BJ (cell line): ENCODE data around the gene ASL. TPM values are rescaled to one million over a fixed set of nuclear protein-coding genes. Genes with fewer than 3 reads are reported as not detected.
A peak's percentile ranks its signal among the peaks of the same experiment; 100 is the strongest.
"Not testable (repeated sequence)": the region's sequence is repeated elsewhere in the genome, so short reads cannot be mapped to it uniquely, and the experiment has no call there.

Source experiments
- CTCF ChIA-PET: fragments of 350-600 bp; formaldehyde crosslinking; extraction: SDS; loops from one replicate; lab custom pipeline; 2021; ENCODE audit warnings: antibody characterized with exemption, inconsistent platforms; lab: Yijun Ruan, JAX
- POLR2A ChIA-PET: fragments of 300-600 bp; sonication (Branson Sonifier 250); formaldehyde crosslinking; extraction: SDS; loops from one replicate; lab custom pipeline; 2021; ENCODE audit warnings: antibody characterized with exemption; lab: Charles Lee
- DNase-seq: peaks from one replicate; pipeline ENCODE4 v3.0.0-alpha.2; 2011; ENCODE audit warnings: low read depth
- H3K27me3 ChIP-seq: 2 replicates; pipeline ENCODE4 v1.6.0; 2011; ENCODE audit warnings: low read length; ENCODE audit not compliant: control insufficient read depth, insufficient read depth
- H3K36me3 ChIP-seq: 2 replicates; pipeline ENCODE4 v1.5.1; 2011; ENCODE audit warnings: low read length; ENCODE audit not compliant: control insufficient read depth, insufficient read depth
- H3K4me3 ChIP-seq: 2 replicates; pipeline ENCODE4 v1.5.1; 2011; ENCODE audit warnings: low read depth, mild to moderate bottlenecking, control low read depth, low read length
- polyA minus RNA-seq: library from RNA; depleted of rRNA, polyadenylated mRNA; stranded (reverse); fragments of >200 nt; gene quantifications from 2 replicates; pipeline ENCODE4 v1.2.3, GENCODE V29; 2011; rRNA and poly(A)+ RNA removed
- polyA plus RNA-seq: library from polyadenylated mRNA; depleted of rRNA; stranded (reverse); fragments of >200 nt; gene quantifications from 2 replicates; pipeline ENCODE4 v1.2.3, GENCODE V29; 2011; rRNA removed
- TF ChIP-seq, protein P1 (sequence below): IDR thresholded peaks from 2 replicates; pipeline ENCODE4 v1.5.1; 2011; ENCODE audit warnings: low read depth, mild to moderate bottlenecking, control low read depth, inconsistent platforms, low read length, moderate library complexity; ENCODE audit not compliant: insufficient read depth

The ASL gene
- 37.1 and 57.2 TPM in 2 replicates for polyA plus RNA-seq
- polyA minus RNA-seq = 22.9 and 28.6 TPM in 2 replicates

DNA sequence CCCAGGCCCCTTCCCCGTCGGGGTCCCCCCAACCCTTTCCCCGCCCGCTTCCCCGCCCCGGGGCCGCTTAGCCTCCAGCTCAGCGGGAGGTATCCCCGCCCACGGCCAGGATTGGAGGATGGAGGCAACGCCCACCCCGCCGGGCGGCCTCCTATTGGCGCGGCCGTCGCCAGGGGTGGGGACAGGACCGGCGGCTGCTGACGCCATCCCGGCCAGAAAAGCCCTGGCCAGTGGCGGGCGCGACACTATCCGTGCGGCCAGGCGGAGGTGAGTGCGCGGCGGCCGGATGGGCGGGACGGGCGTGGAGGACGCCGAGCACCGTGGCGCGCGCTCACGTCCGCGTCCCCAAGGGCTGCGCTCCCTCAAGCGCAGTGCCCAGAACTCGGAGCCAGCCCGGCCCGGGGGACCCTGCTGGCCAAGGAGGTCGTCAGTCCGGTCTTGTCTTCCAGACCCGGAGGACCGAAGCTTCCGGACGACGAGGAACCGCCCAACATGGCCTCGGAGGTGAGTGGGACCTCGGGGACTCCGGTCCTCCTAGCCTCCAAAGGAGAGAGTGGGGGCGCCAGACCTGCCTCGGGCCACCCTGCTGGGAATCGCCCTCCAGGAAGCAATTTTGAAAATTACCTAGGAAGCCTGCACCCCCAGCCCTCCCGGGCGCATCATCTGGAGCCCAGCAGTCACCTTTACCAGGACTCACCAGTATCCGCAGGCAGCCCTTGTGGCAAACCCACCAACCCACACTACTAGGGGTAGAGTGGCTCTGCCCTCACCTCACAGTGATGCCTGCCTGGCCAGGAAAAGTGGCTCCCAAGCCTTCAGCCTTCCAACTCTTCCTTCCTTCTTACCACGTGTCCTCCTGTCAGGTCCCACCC, at the start of gene ASL:
Gene ASL (plus strand): TSS at position 230 of the 872 bp plus-strand sequence. CDS start 263 bp downstream, at position 493.
- Histone ChIP-seq H3K36me3 (peaks cover 2% of the 10 kb centered on the region), H3K4me3 (peak within 1 kb of the TSS; percentile 95), H3K27me3 (no peaks in the 10 kb centered on the region)
- DNase-seq = peak; percentile 50
- ChIA-PET POLR2A (interaction anchor here (0.5 to 0.6 kb wide), 3 partner anchors 12 to 462 kb away, joined by 4 to 12 read pairs (median 5); no protein-coding TSS in a partner anchor), CTCF (no interaction called here)
- TF ChIP-seq, protein P1, sequence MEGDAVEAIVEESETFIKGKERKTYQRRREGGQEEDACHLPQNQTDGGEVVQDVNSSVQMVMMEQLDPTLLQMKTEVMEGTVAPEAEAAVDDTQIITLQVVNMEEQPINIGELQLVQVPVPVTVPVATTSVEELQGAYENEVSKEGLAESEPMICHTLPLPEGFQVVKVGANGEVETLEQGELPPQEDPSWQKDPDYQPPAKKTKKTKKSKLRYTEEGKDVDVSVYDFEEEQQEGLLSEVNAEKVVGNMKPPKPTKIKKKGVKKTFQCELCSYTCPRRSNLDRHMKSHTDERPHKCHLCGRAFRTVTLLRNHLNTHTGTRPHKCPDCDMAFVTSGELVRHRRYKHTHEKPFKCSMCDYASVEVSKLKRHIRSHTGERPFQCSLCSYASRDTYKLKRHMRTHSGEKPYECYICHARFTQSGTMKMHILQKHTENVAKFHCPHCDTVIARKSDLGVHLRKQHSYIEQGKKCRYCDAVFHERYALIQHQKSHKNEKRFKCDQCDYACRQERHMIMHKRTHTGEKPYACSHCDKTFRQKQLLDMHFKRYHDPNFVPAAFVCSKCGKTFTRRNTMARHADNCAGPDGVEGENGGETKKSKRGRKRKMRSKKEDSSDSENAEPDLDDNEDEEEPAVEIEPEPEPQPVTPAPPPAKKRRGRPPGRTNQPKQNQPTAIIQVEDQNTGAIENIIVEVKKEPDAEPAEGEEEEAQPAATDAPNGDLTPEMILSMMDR = no peak

DNA sequence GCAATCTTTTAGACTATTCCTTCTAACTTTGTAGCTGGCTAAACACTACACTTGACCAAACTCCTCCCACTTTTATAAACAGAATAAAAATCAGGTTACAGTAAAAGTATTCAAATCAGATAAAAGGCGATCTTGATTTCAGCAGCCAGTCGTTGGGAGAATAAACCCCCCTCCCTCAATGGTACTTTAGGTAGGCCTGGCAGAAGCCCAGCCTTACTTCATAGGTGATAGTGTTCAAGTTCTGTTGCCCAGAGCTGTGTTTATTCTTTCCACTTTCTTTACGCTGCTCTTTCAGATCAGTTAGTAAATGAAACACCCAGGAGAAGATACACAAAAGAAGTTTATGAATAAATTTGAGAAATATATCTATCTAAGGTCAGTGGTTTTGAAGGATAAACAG, 47.3 kb upstream of the ASL start:
- H3K4me3 ChIP-seq, CTCF ChIA-PET, H3K27me3 ChIP-seq, H3K36me3 ChIP-seq, POLR2A ChIA-PET, DNase-seq: not testable (repeated sequence)

DNA sequence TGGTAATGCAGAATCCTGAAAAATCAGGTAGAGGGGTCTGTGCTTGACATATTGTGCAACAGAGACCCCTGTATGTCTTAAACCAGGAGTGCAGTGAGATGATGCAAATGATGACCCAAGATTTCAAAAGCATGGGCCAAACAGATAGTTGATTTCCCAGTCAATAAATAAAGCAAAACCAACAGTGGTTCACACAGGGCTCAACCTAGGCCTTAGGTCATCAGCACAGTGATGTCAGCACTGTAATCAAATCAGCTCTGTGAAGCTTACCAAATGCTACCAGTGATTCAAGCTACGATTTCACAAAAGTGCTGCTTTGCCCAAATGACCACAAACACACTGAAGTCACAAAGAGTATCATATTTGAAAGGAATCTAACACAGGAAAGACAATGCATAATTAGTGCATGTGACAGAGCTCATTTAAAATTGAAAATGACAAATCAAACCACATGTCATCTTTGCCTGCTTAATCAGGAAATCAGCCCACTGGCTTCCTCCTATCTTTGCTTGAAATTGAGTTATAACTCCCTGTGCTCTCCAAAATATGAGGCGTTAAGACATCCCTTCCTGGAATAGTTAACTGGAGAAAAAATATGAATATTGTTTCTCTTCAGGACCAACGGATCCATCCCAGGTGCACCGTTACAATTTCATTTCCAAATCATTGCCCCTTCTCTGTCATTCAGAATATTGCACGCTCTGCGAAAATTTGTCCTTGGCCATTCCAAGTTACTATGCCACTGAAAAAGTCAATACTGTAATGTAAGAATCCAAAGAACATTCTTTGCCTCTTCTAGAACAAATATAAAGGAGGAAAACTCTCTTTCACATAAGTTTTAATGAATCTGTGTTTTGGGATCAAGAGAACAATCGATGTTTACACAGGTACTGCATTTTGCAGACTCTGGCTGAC, 41.9 kb upstream of the ASL start:
- TF ChIP-seq, protein P1 = no peak
- DNase-seq = no peak
- POLR2A ChIA-PET = no interaction called here

DNA sequence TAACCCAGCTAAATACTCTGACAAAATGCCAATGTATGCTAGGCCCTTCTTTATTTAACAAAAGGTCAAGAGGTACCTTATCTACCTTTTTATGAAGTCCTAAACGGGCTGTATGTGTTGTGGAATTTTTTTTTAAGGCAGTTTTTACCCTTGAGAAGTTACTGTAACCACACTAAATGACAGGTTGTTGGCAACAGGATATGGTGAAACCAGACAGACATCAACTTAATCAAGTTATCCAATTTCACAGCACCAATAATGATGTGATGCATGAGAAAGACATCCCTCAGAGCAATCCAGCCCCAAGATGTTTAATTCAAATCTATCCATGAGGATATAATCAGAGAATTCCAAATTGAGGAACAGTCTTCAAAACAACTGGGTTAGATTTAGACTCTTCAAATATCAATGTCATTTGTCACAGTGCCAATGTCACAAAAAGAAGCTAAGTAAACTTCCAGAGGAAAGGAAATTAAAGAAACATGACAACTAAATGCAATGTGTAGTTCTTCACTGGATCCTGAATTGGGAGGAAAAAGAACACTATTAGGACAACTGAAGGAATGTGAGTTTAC, 41.1 kb upstream of the ASL start:
- CTCF ChIA-PET = interaction anchor here (0.7 kb wide), 1 partner anchor 1006 kb away, joined by 3 read pairs; no protein-coding TSS in a partner anchor
- not testable (repeated sequence) for DNase-seq, H3K4me3 ChIP-seq

More for the DNA sequence above, 41.9 kb upstream of the ASL start:
- Histone ChIP-seq H3K36me3 (no peaks in the 10 kb centered on the region), H3K4me3 (no peak overlapping the region), H3K27me3 (no peaks in the 10 kb centered on the region)
- CTCF ChIA-PET = interaction anchor here (0.8 kb wide), 1 partner anchor 304 kb away, joined by 3 read pairs; no protein-coding TSS in a partner anchor

DNA sequence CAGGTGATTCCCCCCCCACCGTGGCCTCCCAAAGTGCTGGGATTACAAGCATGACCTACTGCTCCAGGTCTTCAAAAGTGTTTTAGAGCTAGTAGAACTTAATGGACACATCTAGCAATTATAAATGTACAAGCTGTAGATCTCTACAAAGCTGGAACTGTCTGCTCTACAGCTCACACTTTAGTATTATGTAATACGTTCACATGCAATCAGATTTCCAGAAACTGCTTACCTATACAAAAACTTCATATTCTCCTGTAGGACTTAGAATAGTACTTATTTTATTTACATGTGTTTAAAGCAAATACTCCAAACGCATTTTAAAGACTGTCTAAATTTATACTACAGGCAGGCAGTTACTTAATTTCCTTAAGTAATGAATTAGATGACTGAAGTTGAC, 39.2 kb upstream of the ASL start:
- no peaks in the 10 kb centered on the region for H3K36me3 ChIP-seq
- POLR2A ChIA-PET = no interaction called here
- no peaks in the 10 kb centered on the region for H3K27me3 ChIP-seq
- TF ChIP-seq, protein P1 = no peak
- no peak for DNase-seq
- H3K4me3 ChIP-seq = no peak overlapping the region
- CTCF ChIA-PET = no interaction called here

More for the DNA sequence above, 41.1 kb upstream of the ASL start:
- H3K27me3 ChIP-seq, POLR2A ChIA-PET, H3K36me3 ChIP-seq: not testable (repeated sequence)
